UCSD-AML1 (cell line): ENCODE results near the gene CTBP1.

Experiments used
- DNase-seq: peaks from one replicate; lab custom pipeline; 2025; ENCODE audit not compliant: unreplicated experiment; lab: John Stamatoyannopoulos, UW

The CTBP1 gene

DNA sequence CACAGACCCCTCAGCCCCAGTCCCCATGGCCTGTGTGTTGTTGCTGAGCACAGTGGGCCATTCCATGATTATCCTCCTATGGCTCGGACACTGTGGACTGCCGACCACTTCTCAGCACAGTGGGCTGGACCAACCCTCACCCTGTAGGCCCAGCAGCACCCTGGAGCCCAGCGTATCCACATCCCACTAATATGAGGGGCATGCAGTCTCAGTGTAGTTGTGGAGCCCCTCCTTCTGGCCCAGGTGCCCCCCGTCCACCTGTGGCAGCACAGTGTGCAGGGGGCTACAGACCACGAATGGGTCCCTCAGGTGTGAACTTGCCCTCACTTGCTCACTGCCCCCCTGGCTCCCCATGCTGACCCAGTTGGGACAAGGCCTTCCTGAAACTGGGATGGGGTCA is 84.5 kb downstream of the CTBP1 start:
- DNase-seq, result no peak

DNA sequence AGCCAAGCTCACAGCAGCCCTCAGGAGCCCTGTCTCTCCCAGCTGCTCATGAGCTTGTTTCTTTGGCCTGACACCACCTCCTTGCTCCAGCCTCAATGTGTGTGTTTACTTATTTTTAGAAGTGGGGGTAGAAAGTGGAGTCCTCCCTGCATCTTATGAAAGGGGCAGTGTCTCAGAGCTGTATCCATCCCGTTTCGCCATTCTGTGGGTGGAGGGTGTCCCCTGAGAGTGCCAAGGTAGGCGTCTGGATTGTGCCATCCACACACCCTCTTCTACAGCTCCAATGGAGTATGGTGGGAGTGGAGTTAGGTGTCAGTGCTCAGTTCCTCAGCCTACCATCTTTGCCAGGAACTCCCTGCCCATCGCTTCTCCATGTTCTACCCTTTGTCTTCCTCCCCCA is 84.9 kb downstream of the CTBP1 start:
- DNase-seq, result no peak
